Panc1 (cell line): ENCODE results near the gene CNEP1R1. TPM values are rescaled to one million over a fixed set of nuclear protein-coding genes. Genes with fewer than 3 reads are reported as not detected.

ENCODE experiments used
- ATAC-seq: fragments of 200-7000 bp; cut with Tn5 transposase; 2 replicates; pipeline ENCODE4 v1.9.1; 2020; ENCODE audit warnings: mild to moderate bottlenecking, moderate library complexity
- BruUV-seq: library from RNA; stranded (reverse); fragments of 400-500 nt; replicated peaks from 2 replicates; lab custom pipeline; 2021; lab: Mats Ljungman, UMichigan
- CTCF ChIA-PET: fragments of 300-600 bp; sonication (Branson Sonifier 250); formaldehyde crosslinking; loops from one replicate; lab custom pipeline; 2022; ENCODE audit warnings: antibody characterized with exemption; lab: Charles Lee
- POLR2A ChIA-PET: fragments of 300-600 bp; sonication (Branson Sonifier 250); formaldehyde crosslinking; loops from one replicate; lab custom pipeline; 2022; ENCODE audit warnings: antibody characterized with exemption; lab: Charles Lee
- DNase-seq: peaks from one replicate; pipeline ENCODE4 v3.0.0-alpha.2; 2010; ENCODE audit warnings: low read depth, low spot score
- H3K27ac ChIP-seq: 2 replicates; pipeline ENCODE4 v1.5.1; 2011; ENCODE audit warnings: mild to moderate bottlenecking, low read length, inconsistent platforms
- H3K27me3 ChIP-seq: fragments of 200-500 bp; sonication (Bioruptor generic); 2 replicates; pipeline ENCODE4 v1.6.0; 2014; ENCODE audit warnings: low read length, inconsistent platforms; ENCODE audit not compliant: control insufficient read depth, insufficient read depth
- H3K36me3 ChIP-seq: fragments of 200-500 bp; sonication (Bioruptor generic); 2 replicates; pipeline ENCODE4 v1.5.1; 2014; ENCODE audit warnings: inconsistent platforms, mild to moderate bottlenecking, low read length, moderate library complexity; ENCODE audit not compliant: control insufficient read depth, insufficient read depth
- H3K4me1 ChIP-seq: 2 replicates; pipeline ENCODE4 v1.5.1; 2011; ENCODE audit warnings: inconsistent platforms, mild to moderate bottlenecking, low read length, moderate library complexity; ENCODE audit not compliant: control insufficient read depth, insufficient read depth
- H3K4me3 ChIP-seq, 2 experiments: 2 replicates each; pipeline ENCODE4 v1.5.1; 2011 to 2012; ENCODE audit warnings: low read depth in 2 of 2, low read length in 2 of 2, mild to moderate bottlenecking in 2 of 2, inconsistent platforms in 1 of 2, moderate library complexity in 1 of 2
- H3K9me3 ChIP-seq: fragments of 200-500 bp; sonication (Bioruptor generic); 2 replicates; pipeline ENCODE4 v1.5.1; 2014; ENCODE audit warnings: low read depth, mild to moderate bottlenecking, inconsistent platforms, low read length, moderate library complexity; ENCODE audit not compliant: control insufficient read depth, insufficient read depth
- POLR2AphosphoS5 ChIP-seq: IDR thresholded peaks from 2 replicates; pipeline ENCODE4 v1.6.1; 2012; ENCODE audit warnings: mild to moderate bottlenecking, low read depth, low read length, moderate library complexity
- SIN3A ChIP-seq: IDR thresholded peaks from 2 replicates; pipeline ENCODE4 v1.6.1; 2012; ENCODE audit warnings: low read depth, mild to moderate bottlenecking, low read length, moderate library complexity, borderline replicate concordance; ENCODE audit not compliant: insufficient read depth
- TCF7L2 ChIP-seq: IDR thresholded peaks from 2 replicates; pipeline ENCODE4 v1.6.1; 2011; ENCODE audit warnings: mild to moderate bottlenecking, low read depth, low read length, inconsistent platforms
- in situ Hi-C: cut with HindIII; loops from 2 replicates; pipeline ENCODE4 v1.10.0; 2016; ENCODE audit warnings: low sequenced_read_pairs, low pct_unique_long_range_greater_than_20kb
- intact Hi-C: fragments of 100-400 bp; cut with micrococcal nuclease; formaldehyde crosslinking; loops from one replicate; pipeline ENCODE4 v1.10.0; 2022; ENCODE audit not compliant: unreplicated experiment
- total RNA-seq: library from RNA; stranded (reverse); gene quantifications from one replicate; pipeline ENCODE4 v1.2.1, GENCODE V29; 2021; ENCODE audit not compliant: unreplicated experiment
- TF ChIP-seq, protein P1 (sequence below), 2 experiments: IDR thresholded peaks; 2 replicates each; pipeline ENCODE4 v1.6.1; 2011 to 2012; ENCODE audit warnings: low read depth in 2 of 2, control low read depth in 1 of 2, low read length in 1 of 2, mild to moderate bottlenecking in 1 of 2, moderate library complexity in 1 of 2; ENCODE audit not compliant: insufficient read depth in 1 of 2
- TF ChIP-seq, protein P2 (sequence below): fragments of 450-650 bp; IDR thresholded peaks from 2 replicates; pipeline ENCODE4 v1.5.1; 2017; ENCODE audit warnings: mild to moderate bottlenecking

The CNEP1R1 gene
- total RNA-seq, 1 experiment from 2014 or later: 22.0 TPM

DNA sequence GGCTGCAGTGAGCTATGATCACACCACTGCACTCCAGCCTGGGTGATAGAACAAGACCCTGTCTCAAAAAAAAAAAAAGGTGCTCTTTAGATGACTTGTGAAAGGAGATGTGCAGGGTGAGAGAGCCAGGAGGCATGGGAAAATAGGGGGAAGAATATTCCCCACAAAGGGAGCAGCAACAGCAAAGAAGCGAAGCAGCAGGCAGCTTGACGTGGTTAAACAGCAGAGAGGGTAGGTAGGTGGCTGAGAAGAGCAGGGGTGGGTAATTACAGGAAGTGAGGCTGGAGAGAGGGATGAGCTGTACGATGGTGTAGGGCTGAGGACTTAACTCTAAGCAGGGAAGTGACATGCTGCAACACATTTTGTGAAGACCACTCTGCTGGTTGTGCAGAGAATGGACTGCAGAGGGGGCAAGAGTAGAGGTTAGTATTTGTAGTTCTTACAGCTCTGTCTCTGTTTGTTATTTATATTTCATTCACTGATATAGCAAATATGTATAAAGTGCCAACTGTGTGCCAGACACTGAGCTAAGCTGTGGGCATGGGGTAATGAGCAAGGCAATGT, 42.3 kb downstream of the CNEP1R1 start:
- Histone ChIP-seq H3K9me3 (no peaks in the 10 kb centered on the region), H3K27ac (no peak overlapping the region), H3K36me3 (peaks cover 4% of the 10 kb centered on the region), H3K4me1 (no peaks in the 10 kb centered on the region), H3K4me3 (peak overlapping the region; percentile 84 to 87), H3K27me3 (no peaks in the 10 kb centered on the region)
- TF ChIP-seq POLR2AphosphoS5 (no peak), TCF7L2 (no peak), SIN3A (no peak)
- TF ChIP-seq, protein P1, sequence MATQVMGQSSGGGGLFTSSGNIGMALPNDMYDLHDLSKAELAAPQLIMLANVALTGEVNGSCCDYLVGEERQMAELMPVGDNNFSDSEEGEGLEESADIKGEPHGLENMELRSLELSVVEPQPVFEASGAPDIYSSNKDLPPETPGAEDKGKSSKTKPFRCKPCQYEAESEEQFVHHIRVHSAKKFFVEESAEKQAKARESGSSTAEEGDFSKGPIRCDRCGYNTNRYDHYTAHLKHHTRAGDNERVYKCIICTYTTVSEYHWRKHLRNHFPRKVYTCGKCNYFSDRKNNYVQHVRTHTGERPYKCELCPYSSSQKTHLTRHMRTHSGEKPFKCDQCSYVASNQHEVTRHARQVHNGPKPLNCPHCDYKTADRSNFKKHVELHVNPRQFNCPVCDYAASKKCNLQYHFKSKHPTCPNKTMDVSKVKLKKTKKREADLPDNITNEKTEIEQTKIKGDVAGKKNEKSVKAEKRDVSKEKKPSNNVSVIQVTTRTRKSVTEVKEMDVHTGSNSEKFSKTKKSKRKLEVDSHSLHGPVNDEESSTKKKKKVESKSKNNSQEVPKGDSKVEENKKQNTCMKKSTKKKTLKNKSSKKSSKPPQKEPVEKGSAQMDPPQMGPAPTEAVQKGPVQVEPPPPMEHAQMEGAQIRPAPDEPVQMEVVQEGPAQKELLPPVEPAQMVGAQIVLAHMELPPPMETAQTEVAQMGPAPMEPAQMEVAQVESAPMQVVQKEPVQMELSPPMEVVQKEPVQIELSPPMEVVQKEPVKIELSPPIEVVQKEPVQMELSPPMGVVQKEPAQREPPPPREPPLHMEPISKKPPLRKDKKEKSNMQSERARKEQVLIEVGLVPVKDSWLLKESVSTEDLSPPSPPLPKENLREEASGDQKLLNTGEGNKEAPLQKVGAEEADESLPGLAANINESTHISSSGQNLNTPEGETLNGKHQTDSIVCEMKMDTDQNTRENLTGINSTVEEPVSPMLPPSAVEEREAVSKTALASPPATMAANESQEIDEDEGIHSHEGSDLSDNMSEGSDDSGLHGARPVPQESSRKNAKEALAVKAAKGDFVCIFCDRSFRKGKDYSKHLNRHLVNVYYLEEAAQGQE (IDR thresholded peaks at IDR 0.05; ENCODE audit: insufficient read depth in 1 of 2, low read depth in 2 of 2, low read length in 1 of 2): no peak
- TF ChIP-seq, protein P2, sequence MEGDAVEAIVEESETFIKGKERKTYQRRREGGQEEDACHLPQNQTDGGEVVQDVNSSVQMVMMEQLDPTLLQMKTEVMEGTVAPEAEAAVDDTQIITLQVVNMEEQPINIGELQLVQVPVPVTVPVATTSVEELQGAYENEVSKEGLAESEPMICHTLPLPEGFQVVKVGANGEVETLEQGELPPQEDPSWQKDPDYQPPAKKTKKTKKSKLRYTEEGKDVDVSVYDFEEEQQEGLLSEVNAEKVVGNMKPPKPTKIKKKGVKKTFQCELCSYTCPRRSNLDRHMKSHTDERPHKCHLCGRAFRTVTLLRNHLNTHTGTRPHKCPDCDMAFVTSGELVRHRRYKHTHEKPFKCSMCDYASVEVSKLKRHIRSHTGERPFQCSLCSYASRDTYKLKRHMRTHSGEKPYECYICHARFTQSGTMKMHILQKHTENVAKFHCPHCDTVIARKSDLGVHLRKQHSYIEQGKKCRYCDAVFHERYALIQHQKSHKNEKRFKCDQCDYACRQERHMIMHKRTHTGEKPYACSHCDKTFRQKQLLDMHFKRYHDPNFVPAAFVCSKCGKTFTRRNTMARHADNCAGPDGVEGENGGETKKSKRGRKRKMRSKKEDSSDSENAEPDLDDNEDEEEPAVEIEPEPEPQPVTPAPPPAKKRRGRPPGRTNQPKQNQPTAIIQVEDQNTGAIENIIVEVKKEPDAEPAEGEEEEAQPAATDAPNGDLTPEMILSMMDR: no peak; the same call in 1 of the 2 replicates
- ATAC-seq (no peak), DNase-seq (no peak)
- ChIA-PET POLR2A (interaction anchor here (0.6 to 0.7 kb wide), 2 partner anchors 18 to 1503 kb away, joined by 5 read pairs; no protein-coding TSS in a partner anchor), CTCF (interaction anchor here (1.6 kb wide), 1 partner anchor 42 kb away, joined by 5 read pairs; the partner anchor contains the start of gene CNEP1R1)
- intact Hi-C loops: no loop called here
- BruUV-seq: no TSS peak
- in situ Hi-C loops: no loop called here

DNA sequence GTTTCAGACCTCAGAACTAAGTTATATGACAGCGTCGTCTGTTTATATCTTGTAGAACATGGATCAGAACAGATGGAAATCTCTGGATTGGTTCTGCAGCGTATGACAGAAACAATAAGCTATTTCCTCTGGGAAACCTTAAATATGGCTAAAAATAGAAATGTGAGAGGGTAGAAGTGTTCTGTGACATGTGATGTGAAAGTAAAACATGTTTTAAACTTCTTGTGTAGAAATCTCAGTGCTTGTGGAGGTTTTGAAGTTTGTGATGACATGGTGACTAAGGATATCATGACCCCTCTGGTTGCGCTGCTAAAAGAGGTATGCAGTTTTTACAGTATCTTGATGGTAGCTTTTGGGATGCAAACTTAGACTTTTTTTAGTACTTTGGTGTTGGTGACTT, 43.5 kb downstream of the CNEP1R1 start:
- Histone ChIP-seq H3K36me3 (peaks cover 4% of the 10 kb centered on the region), H3K9me3 (no peaks in the 10 kb centered on the region), H3K27me3 (no peaks in the 10 kb centered on the region), H3K4me3 (no peak overlapping the region), H3K27ac (no peak overlapping the region), H3K4me1 (no peaks in the 10 kb centered on the region)
- ATAC-seq (no peak), DNase-seq (no peak)
- in situ Hi-C loops: no loop called here
- TF ChIP-seq POLR2AphosphoS5 (no peak), TCF7L2 (no peak)
- TF ChIP-seq, protein P2: no peak
- ChIA-PET CTCF (no interaction called here), POLR2A (no interaction called here)
- BruUV-seq: no TSS peak
- intact Hi-C loops: no loop called here
